Epithelial cell of proximal tubule (primary cell): ENCODE results near the gene PAX8. TPM values are rescaled to one million over a fixed set of nuclear protein-coding genes. Genes with fewer than 3 reads are reported as not detected.
"Not testable (repeated sequence)": the region's sequence is repeated elsewhere in the genome, so short reads cannot be mapped to it uniquely, and the experiment has no call there.

Source experiments
- DNase-seq: peaks from one replicate; pipeline ENCODE4 v3.0.0-alpha.2; 2011; ENCODE audit warnings: low read depth
- H3K4me3 ChIP-seq: 2 replicates; pipeline ENCODE4 v1.5.1; 2011; ENCODE audit warnings: low read depth, mild to moderate bottlenecking, low read length
- total RNA-seq: library from RNA; depleted of rRNA; stranded (reverse); fragments of >200 nt; gene quantifications from 2 replicates; pipeline ENCODE4 v1.2.3, GENCODE V29; 2015
- TF ChIP-seq, protein P1 (sequence below): conservative IDR thresholded peaks from 2 replicates; pipeline ENCODE4 v1.5.1; 2012; ENCODE audit warnings: low read depth, mild to moderate bottlenecking, low read length

PAX8 gene
- total RNA-seq, 1 donor from 2014 or later, result 127 TPM

DNA sequence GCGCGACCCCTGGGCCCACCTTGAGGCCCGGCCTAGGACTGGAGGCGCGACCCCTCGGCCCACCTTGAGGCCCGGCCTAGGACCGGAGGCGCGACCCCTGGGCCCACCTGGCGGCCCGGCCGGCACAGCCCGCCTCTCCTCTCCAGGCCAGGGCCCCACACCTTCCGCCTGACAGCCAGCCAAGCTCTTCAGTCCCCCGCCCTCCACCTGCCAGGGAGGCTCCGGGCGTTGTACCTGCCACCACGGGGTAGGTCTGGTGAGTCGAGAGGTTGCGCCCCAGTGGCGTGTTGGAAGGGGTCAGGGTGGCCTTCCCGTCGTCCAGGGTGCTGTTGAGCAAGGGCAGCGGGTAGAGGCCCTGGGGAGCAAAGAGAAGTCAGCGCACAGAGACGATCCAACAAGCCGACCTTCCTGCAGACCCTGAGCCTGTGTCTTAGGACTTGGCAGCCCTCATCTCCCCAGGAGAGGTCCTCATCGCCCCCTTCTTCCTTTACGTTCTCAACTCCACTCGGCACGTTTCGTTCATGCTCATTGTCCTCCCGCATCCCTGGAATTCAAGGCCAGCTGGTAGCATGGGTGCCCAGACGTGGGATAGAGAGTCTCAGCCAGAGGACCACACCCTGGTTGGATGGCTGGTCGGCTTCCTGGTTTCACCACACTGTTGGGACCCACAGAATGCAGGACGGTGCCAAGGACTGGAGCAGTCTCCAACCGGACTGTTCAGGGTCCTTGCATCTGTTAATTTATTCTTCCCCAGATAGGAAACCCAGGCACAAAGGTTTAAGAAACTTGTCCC lies 42.2 kb downstream of the PAX8 start:
- TF ChIP-seq, protein P1, sequence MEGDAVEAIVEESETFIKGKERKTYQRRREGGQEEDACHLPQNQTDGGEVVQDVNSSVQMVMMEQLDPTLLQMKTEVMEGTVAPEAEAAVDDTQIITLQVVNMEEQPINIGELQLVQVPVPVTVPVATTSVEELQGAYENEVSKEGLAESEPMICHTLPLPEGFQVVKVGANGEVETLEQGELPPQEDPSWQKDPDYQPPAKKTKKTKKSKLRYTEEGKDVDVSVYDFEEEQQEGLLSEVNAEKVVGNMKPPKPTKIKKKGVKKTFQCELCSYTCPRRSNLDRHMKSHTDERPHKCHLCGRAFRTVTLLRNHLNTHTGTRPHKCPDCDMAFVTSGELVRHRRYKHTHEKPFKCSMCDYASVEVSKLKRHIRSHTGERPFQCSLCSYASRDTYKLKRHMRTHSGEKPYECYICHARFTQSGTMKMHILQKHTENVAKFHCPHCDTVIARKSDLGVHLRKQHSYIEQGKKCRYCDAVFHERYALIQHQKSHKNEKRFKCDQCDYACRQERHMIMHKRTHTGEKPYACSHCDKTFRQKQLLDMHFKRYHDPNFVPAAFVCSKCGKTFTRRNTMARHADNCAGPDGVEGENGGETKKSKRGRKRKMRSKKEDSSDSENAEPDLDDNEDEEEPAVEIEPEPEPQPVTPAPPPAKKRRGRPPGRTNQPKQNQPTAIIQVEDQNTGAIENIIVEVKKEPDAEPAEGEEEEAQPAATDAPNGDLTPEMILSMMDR, result no peak
- no peak overlapping the region for H3K4me3 ChIP-seq
- DNase-seq, result no peak

DNA sequence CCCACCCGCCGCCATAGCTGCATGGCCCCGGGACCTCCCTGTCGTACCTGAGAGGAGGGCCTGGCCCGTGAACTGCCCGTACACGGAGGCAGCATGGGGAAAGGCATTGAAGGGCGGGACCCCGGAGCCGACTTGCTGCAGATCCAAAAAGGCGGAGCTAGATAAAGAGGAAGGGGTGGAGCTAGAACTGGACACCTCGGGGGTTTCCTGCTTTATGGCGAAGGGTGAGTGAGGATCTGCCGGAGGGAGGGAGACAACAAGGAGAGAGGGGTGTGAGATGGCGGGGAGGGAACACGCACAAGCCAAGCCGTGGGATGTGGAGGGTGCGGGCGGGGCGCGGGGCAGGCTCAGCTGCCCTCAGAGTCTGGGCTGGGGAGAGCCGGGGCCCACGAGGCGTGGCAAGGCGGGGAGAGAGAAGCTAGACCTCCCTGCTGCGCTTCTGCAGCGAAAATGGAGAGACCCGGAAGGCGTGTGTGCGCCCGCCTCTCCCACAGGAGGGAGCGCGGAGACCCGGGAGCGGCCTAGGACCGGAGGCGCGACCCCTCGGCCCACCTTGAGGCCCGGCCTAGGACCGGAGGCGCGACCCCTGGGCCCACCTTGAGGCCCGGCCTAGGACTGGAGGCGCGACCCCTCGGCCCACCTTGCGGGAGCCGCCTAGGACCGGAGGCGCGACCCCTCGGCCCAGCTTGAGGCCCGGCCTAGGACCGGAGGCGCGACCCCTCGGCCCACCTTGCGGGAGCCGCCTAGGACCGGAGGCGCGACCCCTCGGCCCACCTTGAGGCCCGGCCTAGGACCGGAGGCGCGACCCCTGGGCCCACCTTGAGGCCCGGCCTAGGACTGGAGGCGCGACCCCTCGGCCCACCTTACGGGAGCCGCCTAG lies 43.1 kb downstream of the PAX8 start:
- DNase-seq, H3K4me3 ChIP-seq: not testable (repeated sequence)

DNA sequence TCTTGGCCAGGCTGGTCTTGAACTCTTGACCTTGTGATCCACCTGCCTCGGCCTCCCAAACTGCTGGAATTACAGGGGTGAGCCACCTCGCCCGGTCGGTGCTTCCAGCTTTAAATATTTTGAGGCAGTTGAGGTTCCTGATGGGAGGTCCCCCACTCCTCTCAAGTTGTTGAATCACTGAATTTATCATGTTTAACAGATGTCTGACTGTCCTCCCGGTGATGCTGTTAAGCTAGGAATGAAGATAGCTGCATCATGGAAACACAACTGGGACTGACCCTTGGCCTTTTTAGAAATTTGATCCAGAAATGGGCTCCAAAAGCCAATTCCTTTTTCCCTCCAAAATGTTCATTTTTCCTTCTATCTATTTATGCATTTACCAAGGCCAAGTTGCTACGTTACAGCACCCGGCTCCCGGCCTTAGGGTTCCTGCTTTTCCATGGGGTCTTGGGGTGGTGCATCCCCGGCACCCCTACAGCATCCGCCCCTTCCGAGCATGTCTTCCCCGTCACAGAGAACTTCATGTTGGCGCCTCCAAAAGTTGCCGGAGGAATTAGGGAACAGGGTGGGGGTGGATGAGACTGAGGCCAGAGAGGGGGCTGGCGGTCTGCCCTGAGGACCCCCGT lies 43.9 kb downstream of the PAX8 start:
- no peak for DNase-seq
- H3K4me3 ChIP-seq, result no peak overlapping the region
- TF ChIP-seq, protein P1, result no peak

DNA sequence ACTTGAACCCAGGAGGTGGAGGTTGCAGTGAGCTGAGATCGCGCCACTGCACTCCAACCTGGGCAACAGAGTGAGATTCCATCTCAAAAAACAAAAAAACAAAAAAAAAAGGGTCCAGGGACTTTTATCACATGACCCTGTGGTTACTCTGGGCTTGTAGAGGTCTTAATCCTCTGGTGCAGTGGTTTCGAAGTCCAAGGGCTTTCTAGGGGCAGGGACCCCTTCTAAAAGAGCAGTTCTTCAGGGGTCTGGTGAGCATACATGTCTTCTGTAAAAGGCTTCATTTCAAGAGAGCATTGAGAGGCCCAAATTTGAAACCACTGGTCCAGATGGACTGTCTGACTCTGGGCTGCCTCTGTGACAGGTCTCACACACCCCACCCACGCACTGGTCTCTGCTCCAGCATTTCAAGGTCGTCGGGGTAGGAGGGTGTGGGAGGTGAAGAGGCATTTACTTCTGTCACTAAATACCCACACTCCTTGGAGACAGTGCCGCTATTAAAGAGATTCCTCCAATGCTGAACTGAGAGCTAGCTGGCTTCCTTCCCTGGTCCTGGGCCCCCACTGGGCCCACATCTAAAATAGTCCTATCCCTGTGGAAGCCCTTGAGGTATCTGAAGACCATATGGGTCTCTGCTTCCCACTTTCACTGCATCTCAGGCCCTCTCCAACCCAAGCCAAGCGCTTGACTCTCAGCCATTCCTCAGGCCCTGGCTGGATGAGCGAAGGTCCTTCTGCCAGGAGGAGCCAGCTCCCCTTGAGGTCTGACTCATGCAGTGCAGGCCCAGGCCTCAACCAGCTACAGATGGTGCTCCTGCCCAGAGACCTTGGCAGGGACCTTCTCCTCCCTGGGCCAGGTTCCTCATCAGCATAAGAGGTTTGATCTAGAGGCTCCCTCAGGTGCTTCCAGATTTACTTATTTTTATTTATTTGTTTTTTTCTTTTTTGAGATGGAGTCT lies 44.8 kb downstream of the PAX8 start:
- no peak overlapping the region for H3K4me3 ChIP-seq
- TF ChIP-seq, protein P1, result peak; percentile 22
- no peak for DNase-seq

DNA sequence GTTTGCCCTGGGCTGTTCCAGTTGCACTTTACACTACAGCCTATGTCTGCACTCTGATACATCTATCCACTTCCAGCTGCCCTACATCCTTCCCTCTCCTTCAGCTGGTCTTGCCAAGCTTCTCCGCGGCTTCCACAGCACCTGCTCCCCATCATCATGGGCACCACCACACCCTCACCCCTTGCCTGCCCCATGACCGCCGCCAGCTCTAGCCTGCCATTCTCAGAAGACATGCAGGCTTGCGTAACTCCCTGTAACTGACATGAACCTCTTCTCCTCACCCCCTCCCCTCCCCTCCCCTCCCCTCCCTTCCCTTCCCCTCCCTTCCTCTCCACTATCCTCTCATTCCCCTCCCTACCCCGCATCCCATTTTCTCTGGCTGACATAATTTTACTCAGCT lies 46.0 kb downstream of the PAX8 start:
- no peak for DNase-seq
- H3K4me3 ChIP-seq, result no peak overlapping the region
- TF ChIP-seq, protein P1, result no peak

DNA sequence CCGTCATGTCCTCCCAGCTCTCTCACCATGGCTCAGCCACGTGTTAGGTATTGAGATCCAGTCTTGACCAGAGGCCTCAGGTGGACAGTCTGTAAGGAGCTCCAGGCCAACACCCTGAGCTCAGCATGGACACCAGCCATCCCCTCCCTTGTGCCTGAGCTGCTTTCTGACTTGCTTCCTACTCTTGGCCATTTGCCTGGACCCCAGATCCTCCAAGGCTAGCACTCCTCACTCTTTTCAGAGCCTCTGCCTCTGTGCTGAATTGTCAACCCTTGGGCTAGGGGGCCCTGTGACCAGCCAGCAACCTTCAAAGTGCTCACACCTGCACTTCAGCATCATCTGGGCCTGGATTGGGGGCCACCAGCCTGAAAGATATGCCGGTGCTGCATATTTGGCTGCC lies 46.6 kb downstream of the PAX8 start:
- TF ChIP-seq, protein P1, result no peak
- DNase-seq, result no peak
- no peak overlapping the region for H3K4me3 ChIP-seq
